Measurements from ENCODE around the gene NRCAM.

DNA sequence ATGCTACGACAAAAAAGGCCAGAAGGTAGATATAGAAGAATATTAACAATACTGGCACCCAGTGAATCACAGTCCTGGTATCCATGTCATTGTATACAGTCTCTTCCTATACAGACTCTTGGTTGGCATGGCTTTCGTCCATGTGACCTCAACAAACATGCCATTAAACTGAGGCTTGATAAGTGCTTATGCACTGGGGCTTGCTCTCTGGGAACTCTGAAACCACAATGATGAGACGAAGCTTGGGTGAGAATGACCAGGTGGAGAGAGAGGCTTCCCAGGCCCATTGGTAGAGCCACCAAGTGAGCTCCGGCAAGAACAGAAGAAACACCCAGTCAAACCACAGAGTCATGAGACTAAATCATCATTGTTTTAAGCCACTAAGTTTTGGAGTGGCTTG, 36.5 kb upstream of the NRCAM start:
- TF ChIP-seq, protein P1, sequence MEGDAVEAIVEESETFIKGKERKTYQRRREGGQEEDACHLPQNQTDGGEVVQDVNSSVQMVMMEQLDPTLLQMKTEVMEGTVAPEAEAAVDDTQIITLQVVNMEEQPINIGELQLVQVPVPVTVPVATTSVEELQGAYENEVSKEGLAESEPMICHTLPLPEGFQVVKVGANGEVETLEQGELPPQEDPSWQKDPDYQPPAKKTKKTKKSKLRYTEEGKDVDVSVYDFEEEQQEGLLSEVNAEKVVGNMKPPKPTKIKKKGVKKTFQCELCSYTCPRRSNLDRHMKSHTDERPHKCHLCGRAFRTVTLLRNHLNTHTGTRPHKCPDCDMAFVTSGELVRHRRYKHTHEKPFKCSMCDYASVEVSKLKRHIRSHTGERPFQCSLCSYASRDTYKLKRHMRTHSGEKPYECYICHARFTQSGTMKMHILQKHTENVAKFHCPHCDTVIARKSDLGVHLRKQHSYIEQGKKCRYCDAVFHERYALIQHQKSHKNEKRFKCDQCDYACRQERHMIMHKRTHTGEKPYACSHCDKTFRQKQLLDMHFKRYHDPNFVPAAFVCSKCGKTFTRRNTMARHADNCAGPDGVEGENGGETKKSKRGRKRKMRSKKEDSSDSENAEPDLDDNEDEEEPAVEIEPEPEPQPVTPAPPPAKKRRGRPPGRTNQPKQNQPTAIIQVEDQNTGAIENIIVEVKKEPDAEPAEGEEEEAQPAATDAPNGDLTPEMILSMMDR (IDR thresholded peaks at IDR 0.05) = no peak
- TF ChIP-seq POLR2A (IDR thresholded peaks at IDR 0.05) = no peak

Data from adrenal gland (tissue), 5 donors.